ENCODE data around the gene LRRC73.

- no peak for TF ChIP-seq POLR2AphosphoS5 (IDR thresholded peaks at IDR 0.05; ENCODE audit: low read depth, low read length)
- no peak for TF ChIP-seq TAF1 (IDR thresholded peaks at IDR 0.05; ENCODE audit: borderline replicate concordance, insufficient read depth, low read length)
- TF ChIP-seq REST (IDR thresholded peaks at IDR 0.05; ENCODE audit: insufficient read depth in 1 of 2, low read depth in 2 of 2, low read length in 2 of 2): no peak
- TF ChIP-seq SIN3A (IDR thresholded peaks at IDR 0.05; ENCODE audit: borderline replicate concordance, insufficient read depth, low read length): no peak
- no peak for TF ChIP-seq FOXP2 (optimal IDR thresholded peaks at IDR 0.05; ENCODE audit: borderline replicate concordance, extremely low read depth, extremely low read length, insufficient read depth)
Observed at GRCh38 chr6:43532201-43532600, 22.1 kb upstream of the LRRC73 start.
